ENCODE data around the gene CEMIP. TPM values are rescaled to one million over a fixed set of nuclear protein-coding genes. Genes with fewer than 3 reads are reported as not detected.

The CEMIP gene
- total RNA-seq, 4 donors from 2014 or later: 0.04 TPM; not detected in 3

DNA sequence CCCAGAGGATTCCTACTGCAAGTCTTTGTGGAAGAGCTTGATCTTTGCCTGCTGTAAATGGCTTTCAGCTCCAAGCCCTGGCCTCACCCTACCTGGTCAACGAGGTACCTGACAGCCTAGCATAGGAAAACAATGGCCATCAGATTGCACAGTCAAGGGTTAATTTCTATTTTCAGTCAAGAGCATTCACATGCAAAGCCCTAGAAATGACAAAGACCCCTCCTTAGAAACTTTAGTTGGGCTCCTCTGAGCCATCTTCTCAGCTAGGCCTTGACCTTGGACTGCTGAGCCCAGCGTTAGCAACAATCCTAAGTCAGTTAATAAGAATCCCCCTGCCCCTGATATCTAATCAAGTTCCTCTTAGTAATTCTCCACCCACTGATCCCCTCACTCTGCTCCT lies 192.0 kb downstream of the CEMIP start:
- no peak overlapping the region for H3K27ac ChIP-seq
- no peaks in the 10 kb centered on the region for H3K27me3 ChIP-seq
- in situ Hi-C loops (cut with MboI; ENCODE audit: low sequenced_read_pairs in 4 of 4): loop anchor here (5.0 to 25.0 kb wide), 7 partner anchors 144 to 516 kb away; partner anchors contain the start of gene CEMIP (in 2 of the 4)
- TF ChIP-seq, protein P1, sequence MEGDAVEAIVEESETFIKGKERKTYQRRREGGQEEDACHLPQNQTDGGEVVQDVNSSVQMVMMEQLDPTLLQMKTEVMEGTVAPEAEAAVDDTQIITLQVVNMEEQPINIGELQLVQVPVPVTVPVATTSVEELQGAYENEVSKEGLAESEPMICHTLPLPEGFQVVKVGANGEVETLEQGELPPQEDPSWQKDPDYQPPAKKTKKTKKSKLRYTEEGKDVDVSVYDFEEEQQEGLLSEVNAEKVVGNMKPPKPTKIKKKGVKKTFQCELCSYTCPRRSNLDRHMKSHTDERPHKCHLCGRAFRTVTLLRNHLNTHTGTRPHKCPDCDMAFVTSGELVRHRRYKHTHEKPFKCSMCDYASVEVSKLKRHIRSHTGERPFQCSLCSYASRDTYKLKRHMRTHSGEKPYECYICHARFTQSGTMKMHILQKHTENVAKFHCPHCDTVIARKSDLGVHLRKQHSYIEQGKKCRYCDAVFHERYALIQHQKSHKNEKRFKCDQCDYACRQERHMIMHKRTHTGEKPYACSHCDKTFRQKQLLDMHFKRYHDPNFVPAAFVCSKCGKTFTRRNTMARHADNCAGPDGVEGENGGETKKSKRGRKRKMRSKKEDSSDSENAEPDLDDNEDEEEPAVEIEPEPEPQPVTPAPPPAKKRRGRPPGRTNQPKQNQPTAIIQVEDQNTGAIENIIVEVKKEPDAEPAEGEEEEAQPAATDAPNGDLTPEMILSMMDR (IDR thresholded peaks at IDR 0.05 in 4 of 5, conservative IDR thresholded peaks at IDR 0.05 in 1 of 5): no peak
- no peak for TF ChIP-seq POLR2A (IDR thresholded peaks at IDR 0.05)
- ATAC-seq (no peak), DNase-seq (no peak)
- H3K4me3 ChIP-seq: no peak overlapping the region
- H3K4me1 ChIP-seq: no peaks in the 10 kb centered on the region
- H3K36me3 ChIP-seq: no peaks in the 10 kb centered on the region
- intact Hi-C loops (cut with DNase I; ENCODE audit: low total_unique reads): loop anchor here (5.0 kb wide), 1 partner anchor 426 kb away; no protein-coding TSS in a partner anchor
- H3K9me3 ChIP-seq: no peaks in the 10 kb centered on the region

GRCh38 chr15:80972276-80972675 lies 193.1 kb downstream of the CEMIP start:
- Histone ChIP-seq H3K27ac (no peak overlapping the region), H3K4me1 (no peaks in the 10 kb centered on the region), H3K4me3 (no peak overlapping the region), H3K27me3 (no peaks in the 10 kb centered on the region), H3K9me3 (no peaks in the 10 kb centered on the region), H3K36me3 (no peaks in the 10 kb centered on the region)
- intact Hi-C loops (cut with DNase I; ENCODE audit: low total_unique reads): loop anchor here (5.0 kb wide), 1 partner anchor 425 kb away; no protein-coding TSS in a partner anchor
- TF ChIP-seq, protein P1 (IDR thresholded peaks at IDR 0.05 in 4 of 5, conservative IDR thresholded peaks at IDR 0.05 in 1 of 5): no peak
- no peak for TF ChIP-seq POLR2A (IDR thresholded peaks at IDR 0.05)
- ATAC-seq: no peak
- in situ Hi-C loops (cut with MboI; ENCODE audit: low sequenced_read_pairs in 4 of 4): loop anchor here (5.0 to 25.0 kb wide), 7 partner anchors 143 to 517 kb away; partner anchors contain the start of gene CEMIP (in 2 of the 4)
- no peak for DNase-seq

- TF ChIP-seq, protein P1 (IDR thresholded peaks at IDR 0.05 in 4 of 5, conservative IDR thresholded peaks at IDR 0.05 in 1 of 5): no peak
- TF ChIP-seq POLR2A (IDR thresholded peaks at IDR 0.05): no peak
- ATAC-seq (no peak), DNase-seq (no peak)
- peaks cover 0 to 15% of the 10 kb centered on the region in 2 donors for H3K36me3 ChIP-seq
- intact Hi-C loops (cut with DNase I; ENCODE audit: low total_unique reads) (loop anchor here (5.0 kb wide), 2 partner anchors 292 to 422 kb away; no protein-coding TSS in a partner anchor), in situ Hi-C loops (cut with MboI; ENCODE audit: low sequenced_read_pairs in 4 of 4) (loop anchor here (5.0 to 25.0 kb wide), 9 partner anchors 140 to 520 kb away; partner anchors contain the start of gene CEMIP (in 2 of the 4))
- H3K4me1 ChIP-seq: peaks cover 0 to 5% of the 10 kb centered on the region in 2 donors
- no peak overlapping the region for H3K4me3 ChIP-seq
- no peaks in the 10 kb centered on the region for H3K9me3 ChIP-seq
- H3K27me3 ChIP-seq: no peaks in the 10 kb centered on the region
- no peak overlapping the region for H3K27ac ChIP-seq
Observed at GRCh38 chr15:80974914-80975313, 195.7 kb downstream of the CEMIP start.

GRCh38 chr15:80976851-80977250 lies 197.7 kb downstream of the CEMIP start:
- in situ Hi-C loops (cut with MboI; ENCODE audit: low sequenced_read_pairs in 4 of 4) (loop anchor here in 3 of 4 donors (5.0 to 25.0 kb wide), 5 partner anchors 138 to 522 kb away; no protein-coding TSS in a partner anchor), intact Hi-C loops (cut with DNase I; ENCODE audit: low total_unique reads) (loop anchor here (5.0 kb wide), 1 partner anchor 290 kb away; no protein-coding TSS in a partner anchor)
- no peak for DNase-seq
- no peaks in the 10 kb centered on the region for H3K27me3 ChIP-seq
- H3K4me1 ChIP-seq: peaks cover 0 to 5% of the 10 kb centered on the region in 2 donors
- H3K27ac ChIP-seq: no peak overlapping the region
- no peak overlapping the region for H3K4me3 ChIP-seq
- peaks cover 0 to 27% of the 10 kb centered on the region in 2 donors for H3K36me3 ChIP-seq
- H3K9me3 ChIP-seq: no peaks in the 10 kb centered on the region
- TF ChIP-seq, protein P1 (IDR thresholded peaks at IDR 0.05 in 4 of 5, conservative IDR thresholded peaks at IDR 0.05 in 1 of 5): no peak
- TF ChIP-seq POLR2A (IDR thresholded peaks at IDR 0.05): no peak
- no peak for ATAC-seq
